ENCODE measurements around the gene CYP2S1. TPM values are rescaled to one million over a fixed set of nuclear protein-coding genes. Genes with fewer than 3 reads are reported as not detected.

Gene CYP2S1
- under 0.01 and 0.20 TPM in 2 replicates for total RNA-seq

GRCh38 chr19:41192574-41193429 lies at the start of gene CYP2S1:
Gene CYP2S1 (plus strand): TSS chr19:41193219. CDS start chr19:41193265, 46 bp downstream.

DNA sequence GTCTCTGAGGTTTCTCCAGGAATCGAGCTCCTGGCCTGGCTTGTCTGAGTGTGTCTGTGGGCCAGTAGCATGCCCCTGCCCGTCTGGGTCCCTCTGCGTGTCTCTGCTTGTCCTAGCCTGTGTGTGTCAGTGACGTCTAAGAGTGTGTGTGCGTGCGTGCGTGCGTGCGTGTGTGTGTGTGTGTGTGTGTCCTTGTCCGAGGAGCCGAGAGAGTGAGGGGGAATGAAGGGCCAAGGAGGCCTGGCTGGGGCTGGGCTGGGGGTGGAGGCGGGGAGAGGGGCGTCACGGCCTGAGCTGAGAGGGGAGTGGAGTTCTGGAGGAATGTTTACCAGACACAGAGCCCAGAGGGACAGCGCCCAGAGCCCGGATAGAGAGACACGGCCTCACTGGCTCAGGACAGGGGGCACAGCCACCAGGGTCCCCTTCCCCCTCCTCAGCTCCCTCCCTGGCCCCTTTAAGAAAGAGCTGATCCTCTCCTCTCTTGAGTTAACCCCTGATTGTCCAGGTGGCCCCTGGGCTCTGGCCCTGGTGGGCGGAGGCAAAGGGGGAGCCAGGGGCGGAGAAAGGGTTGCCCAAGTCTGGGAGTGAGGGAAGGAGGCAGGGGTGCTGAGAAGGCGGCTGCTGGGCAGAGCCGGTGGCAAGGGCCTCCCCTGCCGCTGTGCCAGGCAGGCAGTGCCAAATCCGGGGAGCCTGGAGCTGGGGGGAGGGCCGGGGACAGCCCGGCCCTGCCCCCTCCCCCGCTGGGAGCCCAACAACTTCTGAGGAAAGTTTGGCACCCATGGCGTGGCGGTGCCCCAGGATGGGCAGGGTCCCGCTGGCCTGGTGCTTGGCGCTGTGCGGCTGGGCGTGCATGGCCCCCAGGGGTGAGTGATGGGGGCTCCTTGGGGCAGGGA lies 25.8 kb downstream of the CYP2S1 start, which contains the start of gene AXL:
TSS of gene AXL (plus strand) at position 609 of the 893 bp plus-strand sequence. CDS start at position 779, 170 bp downstream.

Other genes starting within 250 kb of the CYP2S1 start
- not detected in 2 replicates for gene CYP2B6, start 201.9 kb upstream of the CYP2S1 start, total RNA-seq
- gene CYP2A13, start 104.8 kb upstream of the CYP2S1 start, total RNA-seq, result not detected in 2 replicates
- gene CYP2F1, start 78.8 kb upstream of the CYP2S1 start, total RNA-seq, result not detected in 2 replicates
- gene AXL, start 26.0 kb downstream of the CYP2S1 start, total RNA-seq, result 157 and 435 TPM in 2 replicates
- 97.0 and 146 TPM in 2 replicates for gene HNRNPUL1, start 71.2 kb downstream of the CYP2S1 start, total RNA-seq
- gene CCDC97, start 117.0 kb downstream of the CYP2S1 start, total RNA-seq, result 6.2 and 11.1 TPM in 2 replicates
- gene TGFB1, start 160.7 kb downstream of the CYP2S1 start, total RNA-seq, result 9.6 and 14.7 TPM in 2 replicates
- gene B9D2, start 170.9 kb downstream of the CYP2S1 start, total RNA-seq, result 4.0 and 5.1 TPM in 2 replicates
- gene TMEM91, start 183.3 kb downstream of the CYP2S1 start, total RNA-seq, result 3.1 and 4.0 TPM in 2 replicates
- 23.3 and 32.0 TPM in 2 replicates for gene EXOSC5, start 204.1 kb downstream of the CYP2S1 start, total RNA-seq
- 35.6 and 37.9 TPM in 2 replicates for gene BCKDHA, start 204.6 kb downstream of the CYP2S1 start, total RNA-seq
- gene B3GNT8, start 234.2 kb downstream of the CYP2S1 start, total RNA-seq, result 0.78 and 1.1 TPM in 2 replicates
- 35.4 and 39.7 TPM in 2 replicates for gene DMAC2, start 246.7 kb downstream of the CYP2S1 start, total RNA-seq
- not detected in 2 replicates for gene ERICH4, start 249.9 kb downstream of the CYP2S1 start, total RNA-seq